GM10248 (cell line): Measurements from ENCODE around the gene NEGR1.

ENCODE experiments used
- CTCF ChIA-PET: fragments of 300-600 bp; sonication (Branson Sonifier 250); formaldehyde crosslinking; extraction: SDS; loops from one replicate; lab custom pipeline; 2021; ENCODE audit warnings: antibody characterized with exemption; lab: Yijun Ruan, JAX
- POLR2A ChIA-PET: fragments of 350-650 bp; sonication (Branson Sonifier 250); formaldehyde crosslinking; extraction: SDS; loops from one replicate; lab custom pipeline; 2020; ENCODE audit warnings: antibody characterized with exemption; lab: Yijun Ruan, JAX
- DNase-seq: peaks from one replicate; pipeline ENCODE4 v3.0.0; 2012; ENCODE audit errors: extremely low spot score
- TF ChIP-seq, protein P1 (sequence below): IDR thresholded peaks from 2 replicates; pipeline ENCODE4 v1.5.1; 2012; ENCODE audit warnings: mild to moderate bottlenecking, low read depth; ENCODE audit errors: extremely low read depth, missing control alignments, control extremely low read depth

Gene NEGR1

DNA sequence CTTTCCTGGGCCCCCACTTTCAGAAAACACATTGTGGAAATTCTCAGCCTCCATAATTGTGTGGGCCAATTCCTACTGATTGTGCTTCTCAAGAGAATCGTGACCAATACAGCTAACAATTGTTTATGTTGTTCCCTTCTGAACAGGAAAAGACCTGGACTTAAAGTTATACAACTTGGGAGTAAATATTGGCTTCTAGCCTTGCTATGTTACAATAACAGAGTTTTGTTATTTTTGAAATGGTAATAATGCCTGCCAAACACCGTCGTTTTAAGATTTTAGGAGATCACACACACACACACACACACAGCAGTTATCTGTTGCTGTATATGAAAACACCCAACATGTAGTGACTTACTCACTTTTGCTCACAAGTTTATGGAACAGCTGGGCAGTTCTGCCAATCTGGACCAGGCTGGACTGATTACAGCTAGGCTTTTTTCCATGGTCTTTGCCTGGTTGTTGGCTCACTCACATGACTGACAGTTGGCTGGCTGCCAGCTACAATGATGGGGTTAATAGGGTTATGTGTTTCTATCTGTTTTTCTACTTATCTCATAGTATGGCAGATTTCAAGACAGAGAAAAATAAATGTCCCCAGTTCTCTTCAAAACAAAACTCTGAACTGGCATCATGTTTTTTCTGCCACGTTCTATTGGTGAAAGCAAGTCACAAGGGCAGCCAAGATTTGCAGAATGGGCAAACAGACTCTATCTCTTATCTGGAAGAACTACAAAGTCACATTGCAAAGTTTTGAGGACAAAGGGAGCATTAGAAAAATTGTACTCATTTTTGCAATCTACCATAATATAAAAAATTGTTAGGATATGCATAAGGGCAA is 447.5 kb downstream of the NEGR1 start:
- POLR2A ChIA-PET: no interaction called here
- DNase-seq: no peak

DNA sequence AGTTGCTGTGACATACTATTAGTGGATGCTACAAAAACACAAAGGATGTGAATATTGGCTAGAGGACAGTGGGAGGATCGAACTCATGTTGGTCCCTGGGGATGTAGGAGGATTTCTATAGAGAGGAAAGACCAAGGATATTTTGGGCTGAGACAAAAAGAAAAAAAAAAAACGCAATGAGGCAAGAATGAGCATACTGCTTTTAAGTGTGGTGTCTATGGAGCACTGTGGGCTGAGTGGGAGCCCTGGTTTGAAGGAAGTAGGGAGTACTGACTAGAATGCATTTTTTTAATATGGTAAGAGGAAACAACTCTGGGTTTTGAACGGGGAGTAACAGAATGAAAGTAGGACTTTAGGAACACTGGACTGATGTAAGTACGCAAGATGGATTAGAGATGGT is 450.7 kb downstream of the NEGR1 start:
- ChIA-PET POLR2A (no interaction called here), CTCF (no interaction called here)
- TF ChIP-seq, protein P1, sequence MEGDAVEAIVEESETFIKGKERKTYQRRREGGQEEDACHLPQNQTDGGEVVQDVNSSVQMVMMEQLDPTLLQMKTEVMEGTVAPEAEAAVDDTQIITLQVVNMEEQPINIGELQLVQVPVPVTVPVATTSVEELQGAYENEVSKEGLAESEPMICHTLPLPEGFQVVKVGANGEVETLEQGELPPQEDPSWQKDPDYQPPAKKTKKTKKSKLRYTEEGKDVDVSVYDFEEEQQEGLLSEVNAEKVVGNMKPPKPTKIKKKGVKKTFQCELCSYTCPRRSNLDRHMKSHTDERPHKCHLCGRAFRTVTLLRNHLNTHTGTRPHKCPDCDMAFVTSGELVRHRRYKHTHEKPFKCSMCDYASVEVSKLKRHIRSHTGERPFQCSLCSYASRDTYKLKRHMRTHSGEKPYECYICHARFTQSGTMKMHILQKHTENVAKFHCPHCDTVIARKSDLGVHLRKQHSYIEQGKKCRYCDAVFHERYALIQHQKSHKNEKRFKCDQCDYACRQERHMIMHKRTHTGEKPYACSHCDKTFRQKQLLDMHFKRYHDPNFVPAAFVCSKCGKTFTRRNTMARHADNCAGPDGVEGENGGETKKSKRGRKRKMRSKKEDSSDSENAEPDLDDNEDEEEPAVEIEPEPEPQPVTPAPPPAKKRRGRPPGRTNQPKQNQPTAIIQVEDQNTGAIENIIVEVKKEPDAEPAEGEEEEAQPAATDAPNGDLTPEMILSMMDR: no peak
- DNase-seq: no peak

More for the DNA sequence above, 447.5 kb downstream of the NEGR1 start:
- TF ChIP-seq, protein P1: no peak
- CTCF ChIA-PET: interaction anchor here (1.0 kb wide), 1 partner anchor 60 kb away, joined by 3 read pairs; no protein-coding TSS in a partner anchor

DNA sequence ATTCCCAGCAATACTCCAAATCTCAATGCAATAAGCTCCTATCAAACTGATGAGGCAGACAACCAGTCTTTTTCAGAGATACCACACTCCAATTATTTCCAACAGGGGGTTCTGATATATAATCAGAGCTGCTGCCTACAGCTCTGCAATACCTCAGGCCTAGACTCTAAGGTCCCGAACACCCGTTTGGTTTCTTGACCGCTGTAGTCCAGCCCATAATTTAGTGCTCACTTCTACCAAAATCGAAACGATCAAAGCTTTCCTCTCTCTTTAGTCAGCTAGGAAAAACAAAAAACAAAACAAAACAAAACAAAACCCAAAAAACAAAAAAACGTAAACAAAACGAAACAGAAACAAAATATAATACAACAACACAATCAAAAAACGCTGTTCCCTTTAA is 453.0 kb downstream of the NEGR1 start:
- POLR2A ChIA-PET: no interaction called here
- no peak for DNase-seq
- TF ChIP-seq, protein P1: no peak
- CTCF ChIA-PET: interaction anchor here (1.2 kb wide), 1 partner anchor 13 kb away, joined by 3 read pairs; no protein-coding TSS in a partner anchor

DNA sequence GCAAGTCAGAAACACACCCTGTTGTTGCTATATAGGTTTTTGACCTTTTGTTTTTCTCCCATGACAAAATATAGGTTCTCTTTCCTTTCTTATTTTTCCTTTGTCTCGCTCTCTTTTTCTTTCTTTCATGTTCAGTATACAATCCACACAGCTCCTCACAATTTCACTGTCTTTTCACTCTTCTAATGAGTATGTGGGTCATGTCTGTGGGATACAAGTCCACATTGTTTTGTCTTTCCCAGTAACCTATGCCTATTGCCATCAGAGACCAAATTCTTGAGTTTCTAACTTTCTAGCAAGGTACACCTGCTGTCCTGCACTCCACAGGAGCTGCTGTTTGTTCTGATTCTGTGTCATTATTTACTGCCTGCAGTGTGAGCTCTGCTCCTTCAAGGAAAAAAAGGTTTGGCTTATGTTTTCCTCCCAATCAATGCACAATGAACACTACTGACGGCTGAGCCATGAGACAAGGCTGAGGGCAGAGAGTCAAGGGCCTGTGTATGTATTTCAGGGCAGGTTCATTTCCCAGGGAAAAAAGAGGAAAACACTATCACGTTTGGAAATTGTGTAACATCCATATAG is 453.8 kb downstream of the NEGR1 start:
- TF ChIP-seq, protein P1: no peak
- CTCF ChIA-PET: interaction anchor here (1.2 kb wide), 1 partner anchor 13 kb away, joined by 3 read pairs; no protein-coding TSS in a partner anchor
- DNase-seq: no peak
- POLR2A ChIA-PET: no interaction called here

DNA sequence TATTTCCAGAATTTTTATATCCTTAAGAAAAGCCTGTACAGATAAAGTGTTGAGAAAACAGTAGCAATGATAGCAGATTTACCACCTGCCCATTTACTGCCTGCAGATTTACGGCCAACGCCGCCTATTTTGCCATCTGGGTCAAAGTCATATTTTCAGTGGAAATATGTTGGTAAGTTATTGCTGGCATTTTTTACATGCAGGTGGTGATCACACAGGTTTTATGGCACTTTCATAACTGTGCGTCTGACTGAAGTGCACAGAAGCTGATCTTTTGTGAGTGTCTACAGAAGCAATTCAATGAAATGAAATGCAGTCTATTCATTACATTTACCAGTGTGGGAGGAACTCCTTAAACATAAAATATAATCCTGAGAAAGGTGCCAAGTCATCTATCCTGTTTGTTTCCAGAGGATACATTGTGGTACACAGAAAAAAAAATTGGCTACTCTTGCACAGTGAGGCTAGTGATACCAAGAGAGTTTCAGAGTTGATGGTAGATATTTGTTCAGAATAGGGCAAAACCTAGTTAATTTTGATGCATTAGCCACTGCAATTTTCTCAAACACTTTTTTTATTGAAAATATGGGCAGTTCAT is 458.5 kb downstream of the NEGR1 start:
- CTCF ChIA-PET: no interaction called here
- POLR2A ChIA-PET: no interaction called here
- TF ChIP-seq, protein P1: no peak
- no peak for DNase-seq

DNA sequence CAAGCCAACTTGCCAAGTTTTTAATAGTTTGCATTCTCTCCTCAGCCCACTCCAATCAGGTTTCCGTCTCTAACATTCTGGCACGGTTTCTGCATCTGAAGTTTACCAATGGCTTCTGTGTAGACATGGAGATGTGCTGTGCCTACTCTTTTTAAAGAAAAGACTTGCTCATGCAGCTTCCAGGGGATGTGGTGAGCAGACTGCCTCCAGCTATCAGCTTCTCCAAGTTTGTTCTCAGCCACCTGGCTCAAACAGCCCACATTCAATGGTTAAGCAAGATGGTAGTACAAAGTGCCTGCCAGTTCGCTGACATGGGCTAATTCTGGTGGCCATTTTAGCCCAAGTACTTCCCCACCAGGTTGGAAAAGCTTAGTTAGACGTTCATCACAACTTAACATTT is 465.3 kb downstream of the NEGR1 start:
- ChIA-PET POLR2A (no interaction called here), CTCF (interaction anchor here (0.7 kb wide), 1 partner anchor 15 kb away, joined by 3 read pairs; no protein-coding TSS in a partner anchor)
- no peak for DNase-seq
- TF ChIP-seq, protein P1: no peak
